Stimulated activated CD4-positive, alpha-beta T cell treated with anti-CD3 and anti-CD28 coated beads, Interleukin-1b, Interleukin-23, amount 100 ng/mL, for 4 hours (primary cell): ENCODE measurements around the gene KCNH4.
A peak's percentile ranks its signal among the peaks of the same experiment; 100 is the strongest.

Source experiments
- DNase-seq, 2 donors: peaks; one replicate each; pipeline ENCODE4 v3.0.0-alpha.2; 2020; ENCODE audit warnings: low read depth in 2 of 2

The KCNH4 gene

GRCh38 chr17:42117397-42118125, 63.4 kb downstream of the KCNH4 start:
- no peak for DNase-seq

- DNase-seq = peak; percentile 68 to 77
Observed at GRCh38 chr17:42116705-42117396, 64.1 kb downstream of the KCNH4 start.

GRCh38 chr17:42114118-42114517, 66.8 kb downstream of the KCNH4 start:
- DNase-seq = no peak

GRCh38 chr17:42113293-42114069, 67.5 kb downstream of the KCNH4 start:
- DNase-seq = no peak

- DNase-seq = peak; percentile 51 to 71
Observed at GRCh38 chr17:42112552-42113176, 68.3 kb downstream of the KCNH4 start, which contains the start of gene DHX58. DHX58 (minus strand) TSS chr17:42112714; CDS start chr17:42111892, 822 bp downstream.

- no peak for DNase-seq
Observed at GRCh38 chr17:42111871-42112551, 68.9 kb downstream of the KCNH4 start.

- DNase-seq = no peak
Observed at GRCh38 chr17:42111265-42111636, 69.7 kb downstream of the KCNH4 start.

- DNase-seq = no peak
Observed at GRCh38 chr17:42110301-42111264, 70.4 kb downstream of the KCNH4 start.

GRCh38 chr17:42109086-42109485, 71.9 kb downstream of the KCNH4 start:
- no peak for DNase-seq

GRCh38 chr17:42107597-42108576, 73.1 kb downstream of the KCNH4 start:
- DNase-seq = peak; percentile 89 to 95

- DNase-seq = no peak
Observed at GRCh38 chr17:42107124-42107523, 73.8 kb downstream of the KCNH4 start.
